Measurements from ENCODE around the gene PPCDC.

PPCDC gene

DNA sequence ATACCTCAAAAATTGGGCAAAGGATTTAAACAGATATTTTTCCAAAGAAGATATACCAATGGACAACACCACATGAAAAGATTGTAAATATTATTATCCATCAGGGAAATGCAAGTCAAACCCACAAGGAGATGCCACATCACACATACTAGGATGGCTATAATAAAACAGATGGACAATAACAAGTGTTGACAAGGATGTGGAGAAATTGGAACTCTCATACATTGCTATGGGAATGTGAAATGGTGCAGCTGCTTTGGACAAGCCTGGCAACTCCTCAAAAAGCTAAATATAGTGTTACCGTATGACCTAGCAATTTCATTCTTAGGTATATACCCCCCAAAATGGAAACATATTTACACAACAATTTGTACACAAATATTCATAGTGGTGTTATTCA is 59.3 kb downstream of the PPCDC start:
- TF ChIP-seq GATA2 (IDR thresholded peaks at IDR 0.05; ENCODE audit: low read depth, low read length), result no peak
- TF ChIP-seq GATA3 (IDR thresholded peaks at IDR 0.05; ENCODE audit: low read depth, low read length), result no peak

DNA sequence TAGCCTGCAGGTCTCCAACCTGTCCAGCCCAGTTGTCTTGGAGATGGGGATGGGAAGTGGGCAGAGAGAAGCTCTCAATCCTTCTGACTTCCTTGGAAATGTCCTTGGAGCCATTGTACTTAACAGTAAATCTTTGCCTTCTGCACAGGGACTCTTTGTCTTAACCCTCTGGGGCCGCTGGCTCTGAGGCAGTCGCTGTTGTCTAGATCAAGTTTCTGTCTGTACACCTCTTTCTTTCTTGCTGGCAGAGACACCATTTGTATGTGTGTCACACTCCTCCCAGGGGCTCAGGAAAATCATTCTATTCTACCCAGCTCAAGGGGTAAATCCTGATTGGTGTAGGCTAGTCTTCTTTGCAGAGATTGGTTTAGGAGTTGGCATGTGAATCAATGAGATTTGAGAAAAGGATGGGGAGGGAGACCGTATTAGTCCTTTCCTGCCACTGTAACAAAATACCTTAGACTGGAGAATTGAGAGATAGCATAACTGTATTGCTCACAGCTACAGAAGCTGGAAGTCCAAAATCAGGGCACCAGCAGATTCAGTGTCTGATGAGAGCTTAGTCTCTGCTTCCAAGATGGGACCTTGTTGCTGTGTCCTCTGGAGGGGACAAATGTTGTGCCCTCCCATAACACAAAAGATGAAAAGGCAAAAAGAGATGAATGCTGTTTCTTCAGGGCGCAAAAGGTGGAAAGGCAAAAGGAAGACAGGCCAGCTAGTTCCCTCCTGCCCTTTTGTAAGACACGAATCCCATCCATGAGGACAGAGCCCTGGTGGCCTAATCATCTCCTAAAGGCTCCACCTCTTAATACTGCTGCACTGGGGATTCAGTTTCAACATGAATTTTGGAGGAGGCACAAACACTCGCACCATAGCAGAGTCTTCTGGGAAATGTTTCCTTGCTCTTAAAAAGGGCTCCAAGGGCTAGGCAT is 66.3 kb downstream of the PPCDC start:
- TF ChIP-seq GATA2 (IDR thresholded peaks at IDR 0.05; ENCODE audit: low read depth, low read length), result no peak
- no peak for TF ChIP-seq GATA3 (IDR thresholded peaks at IDR 0.05; ENCODE audit: low read depth, low read length)

DNA sequence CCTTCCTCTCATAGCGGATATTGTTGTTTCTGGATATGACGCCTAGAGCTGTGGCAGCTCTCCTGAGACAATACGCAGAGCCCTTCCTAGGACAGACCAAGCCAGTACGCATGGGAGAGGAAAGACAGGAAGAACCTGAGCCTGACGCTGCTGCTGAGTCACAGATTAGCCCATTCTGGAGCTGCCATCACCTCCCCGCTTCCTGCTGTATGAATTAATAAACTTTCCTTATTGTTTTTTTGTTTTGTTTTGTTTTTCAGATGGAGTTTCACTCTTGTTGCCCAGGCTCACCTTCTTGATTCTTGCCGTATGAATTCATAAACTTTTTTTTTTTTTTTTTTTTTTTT is 67.0 kb downstream of the PPCDC start:
- no peak for TF ChIP-seq GATA3 (IDR thresholded peaks at IDR 0.05; ENCODE audit: low read depth, low read length)
- no peak for TF ChIP-seq GATA2 (IDR thresholded peaks at IDR 0.05; ENCODE audit: low read depth, low read length)

DNA sequence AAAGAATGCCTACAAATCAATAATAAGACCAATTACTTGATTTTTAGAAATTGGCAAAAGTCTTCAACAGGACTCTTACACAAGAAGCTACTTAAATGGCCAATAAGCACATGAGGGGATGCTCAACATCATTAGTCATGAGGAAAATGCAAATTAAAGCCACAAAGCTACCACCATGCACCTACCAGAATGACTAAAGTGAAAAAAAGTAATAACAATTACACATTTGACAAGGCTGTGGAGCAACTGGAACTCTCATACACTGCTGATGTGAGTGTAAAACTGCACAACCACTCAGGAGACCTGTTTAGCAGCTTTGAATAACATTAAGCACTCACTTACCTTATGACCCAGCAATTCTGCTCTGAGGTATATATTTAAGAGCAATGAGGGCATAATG is 68.4 kb downstream of the PPCDC start:
- TF ChIP-seq GATA2 (IDR thresholded peaks at IDR 0.05; ENCODE audit: low read depth, low read length) (no peak), GATA3 (IDR thresholded peaks at IDR 0.05; ENCODE audit: low read depth, low read length) (no peak)

DNA sequence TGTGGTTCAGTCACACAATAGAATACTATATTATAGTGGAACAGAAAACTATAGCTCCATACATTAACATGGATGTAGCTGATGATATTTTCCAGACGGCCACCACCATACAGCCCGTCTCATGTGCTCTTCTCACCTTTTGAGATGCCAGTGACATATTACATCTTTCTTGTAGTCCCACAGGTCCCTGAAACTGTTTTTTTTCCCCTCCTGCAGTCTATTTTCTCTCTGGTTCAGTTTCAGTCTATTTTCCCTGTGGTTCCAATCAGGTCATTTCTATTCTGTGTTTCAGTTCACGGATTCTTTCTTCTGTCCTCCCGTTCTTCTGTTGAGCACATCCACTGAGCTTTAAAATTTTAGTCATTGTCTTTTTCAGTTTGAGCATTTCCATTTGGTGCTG is 72.2 kb downstream of the PPCDC start:
- TF ChIP-seq GATA3 (IDR thresholded peaks at IDR 0.05; ENCODE audit: low read depth, low read length), result no peak
- no peak for TF ChIP-seq GATA2 (IDR thresholded peaks at IDR 0.05; ENCODE audit: low read depth, low read length)

DNA sequence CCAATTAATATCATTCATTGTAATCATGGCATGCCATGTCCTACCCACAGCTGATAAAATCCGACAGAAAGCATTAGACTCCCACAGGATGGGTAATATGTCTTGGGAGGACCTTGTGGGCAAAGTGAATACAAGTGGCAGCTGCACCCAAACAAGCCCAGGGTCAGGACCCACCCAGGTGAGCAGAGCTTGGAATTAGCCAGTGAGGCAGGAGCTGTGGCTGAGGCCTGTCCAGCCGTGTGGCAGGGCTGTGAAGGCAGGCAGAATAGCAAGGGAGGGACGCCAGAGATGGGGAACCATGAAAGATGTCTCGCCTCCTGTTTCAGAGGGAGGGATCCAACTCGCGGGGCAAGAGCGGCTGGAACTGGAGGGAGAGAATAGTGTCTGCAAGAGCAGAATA is 74.5 kb downstream of the PPCDC start:
- TF ChIP-seq GATA3 (IDR thresholded peaks at IDR 0.05; ENCODE audit: low read depth, low read length) (no peak), GATA2 (IDR thresholded peaks at IDR 0.05; ENCODE audit: low read depth, low read length) (no peak)

DNA sequence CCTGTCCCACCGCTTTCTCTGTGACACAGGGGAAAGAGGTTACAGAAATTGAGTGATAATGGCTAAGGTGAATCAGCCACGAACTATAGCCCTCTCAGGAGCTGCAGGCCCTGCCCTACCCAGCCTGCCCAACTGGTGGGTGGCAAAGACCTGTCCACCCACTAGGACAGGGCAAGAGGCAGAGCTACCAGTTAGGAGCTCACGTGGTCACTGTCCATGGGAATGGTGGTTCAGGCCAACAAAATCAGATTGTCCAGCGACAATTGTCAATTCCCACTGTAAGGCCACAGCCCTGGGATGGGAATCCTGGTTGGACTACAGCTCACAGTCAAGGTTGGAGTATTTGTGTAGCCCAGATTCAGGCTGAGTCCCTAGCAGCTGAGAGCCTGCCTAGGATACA is 75.0 kb downstream of the PPCDC start:
- TF ChIP-seq GATA2 (IDR thresholded peaks at IDR 0.05; ENCODE audit: low read depth, low read length), result no peak
- TF ChIP-seq GATA3 (IDR thresholded peaks at IDR 0.05; ENCODE audit: low read depth, low read length), result no peak

Data from SH-SY5Y (cell line).